ENCODE measurements around the gene TTC8. TPM values are rescaled to one million over a fixed set of nuclear protein-coding genes. Genes with fewer than 3 reads are reported as not detected.
"Not testable (repeated sequence)": the region's sequence is repeated elsewhere in the genome, so short reads cannot be mapped to it uniquely, and the experiment has no call there.

TTC8 gene
- polyA plus RNA-seq, 3 donors, result 32.0 to 47.1 (median 41.8) TPM

DNA sequence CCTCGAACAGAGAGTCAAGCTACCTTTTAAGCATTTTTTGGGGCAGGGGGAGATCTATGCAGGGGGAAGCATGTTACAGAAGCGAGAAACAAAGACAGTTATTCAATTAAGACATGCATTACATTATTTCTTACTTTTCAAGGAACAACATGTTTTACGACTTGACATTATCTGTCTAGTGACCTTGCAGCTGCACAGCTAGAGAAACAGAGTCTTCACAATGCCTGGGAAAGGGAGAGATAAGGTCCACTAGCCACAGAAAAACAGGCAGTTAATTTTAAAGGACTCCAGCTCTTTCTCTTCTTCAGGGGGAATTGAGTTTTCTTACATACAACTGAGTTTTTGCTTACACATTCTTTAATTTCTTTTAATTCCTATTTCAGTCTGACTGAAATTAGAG is 4.8 kb upstream of the TTC8 start:
- not testable (repeated sequence) for DNase-seq

DNA sequence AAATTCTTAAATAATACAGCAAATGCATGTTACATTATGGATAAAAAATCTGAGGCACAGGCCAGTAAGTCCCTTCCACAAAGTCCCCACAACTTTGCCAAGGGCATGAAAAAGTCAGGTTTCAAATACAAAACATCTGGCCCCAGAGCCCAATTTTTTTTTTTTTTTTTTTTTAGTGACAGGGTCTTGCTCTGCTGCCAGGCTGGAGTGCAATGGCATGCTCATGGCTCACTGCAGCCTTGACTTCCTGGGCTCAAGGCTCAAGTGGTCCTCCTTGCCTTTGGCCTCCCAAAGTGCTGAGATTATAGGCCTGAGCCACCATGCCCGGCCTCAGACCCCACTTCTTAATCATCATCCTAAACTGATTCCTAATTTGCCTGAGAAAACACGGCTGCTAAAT is 3.1 kb upstream of the TTC8 start:
- DNase-seq, result no peak

DNA sequence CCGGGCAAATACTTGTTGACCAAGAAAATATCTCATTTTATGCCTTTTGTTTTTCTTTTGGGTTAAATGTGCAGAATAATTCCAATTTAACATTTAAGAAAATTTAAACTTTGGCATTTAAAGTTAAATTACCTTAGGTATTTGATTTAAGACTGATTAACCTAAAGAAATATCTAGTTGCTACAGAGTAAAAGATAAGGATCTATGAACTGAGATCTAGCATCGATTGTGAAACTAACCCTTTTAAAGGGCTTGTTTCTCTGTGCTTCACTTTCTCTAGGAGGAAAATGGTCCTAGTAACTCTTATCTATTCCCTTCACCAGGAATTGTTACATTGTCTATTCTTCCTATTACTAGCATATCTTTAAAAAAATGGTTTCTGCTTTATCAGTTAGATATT is 2.6 kb upstream of the TTC8 start:
- no peak for DNase-seq

DNA sequence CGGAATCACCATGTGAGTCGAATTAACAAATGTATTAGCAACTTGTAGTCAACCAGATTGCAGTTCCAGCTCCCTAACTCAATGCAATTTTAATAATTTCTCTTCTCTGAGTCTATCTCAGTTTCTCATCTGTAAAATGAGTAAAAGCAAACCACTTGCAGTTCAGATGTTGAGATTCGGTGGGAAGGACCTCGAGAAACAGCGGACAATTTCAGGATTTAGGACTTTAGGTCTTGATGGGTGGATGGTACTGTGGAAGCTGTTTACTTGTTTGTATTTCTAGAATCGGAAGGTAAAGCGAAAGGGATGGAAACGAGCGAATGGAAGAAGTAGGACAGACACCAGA is 510 bp upstream of the TTC8 start:
- DNase-seq, result no peak

DNA sequence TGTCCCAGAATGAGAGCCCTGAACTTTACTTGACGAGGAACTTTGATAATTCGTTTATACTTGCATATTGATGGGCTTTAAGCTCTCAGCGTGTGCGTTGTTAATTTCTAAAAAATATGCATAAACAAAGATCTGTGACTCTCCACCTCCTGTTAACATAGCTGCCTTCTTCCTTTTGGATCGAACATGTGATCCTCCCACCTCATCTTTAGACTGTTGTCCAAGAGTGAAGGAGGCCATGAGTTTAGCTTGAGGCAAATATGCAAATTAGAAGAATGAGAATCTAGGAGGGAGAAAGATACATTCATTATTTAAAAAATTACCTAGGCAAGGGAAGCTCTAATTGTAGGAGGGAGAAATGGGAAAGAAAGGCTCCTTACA is 617 bp downstream of the TTC8 start:
- peak; percentile 12 for DNase-seq

DNA sequence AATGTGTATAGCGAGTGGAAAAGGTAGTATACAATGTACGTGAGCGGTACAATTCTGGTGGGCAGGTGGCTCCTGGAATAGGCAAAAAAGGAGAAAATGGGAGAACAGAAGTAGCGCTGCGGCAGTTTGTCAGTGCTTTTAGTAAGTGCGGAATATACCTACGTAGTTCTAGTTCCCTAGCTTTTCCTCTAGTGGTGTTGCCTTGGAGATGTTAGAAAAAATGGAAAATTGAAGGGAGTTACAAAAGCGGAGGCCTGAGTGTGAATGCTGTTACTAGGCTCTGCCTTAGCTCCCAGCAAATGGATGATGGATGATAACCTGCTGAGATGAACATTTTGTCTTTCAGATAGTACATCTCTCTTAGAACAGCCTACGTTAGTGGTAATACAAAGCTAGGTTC is 1.1 kb downstream of the TTC8 start:
- DNase-seq, result no peak

DNA sequence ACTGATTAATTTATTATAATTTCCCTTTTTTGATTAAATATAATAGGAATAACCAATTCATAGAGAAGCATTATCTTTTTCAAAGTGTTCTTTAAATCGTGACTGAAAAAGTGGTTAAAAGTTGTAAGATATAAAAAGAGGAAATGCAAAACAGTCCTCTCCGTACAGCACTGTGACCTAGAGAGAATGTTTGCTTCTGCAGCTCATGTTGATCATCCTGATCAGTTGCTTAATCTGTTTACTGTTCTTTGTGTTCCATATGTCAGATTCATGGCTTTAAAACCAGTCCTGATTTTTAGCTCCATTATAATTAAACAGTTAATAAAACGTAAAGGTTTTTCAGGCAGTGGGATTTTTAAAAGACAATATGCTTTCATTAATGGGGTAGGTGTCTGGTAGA is 4.7 kb downstream of the TTC8 start:
- DNase-seq, result no peak

DNA sequence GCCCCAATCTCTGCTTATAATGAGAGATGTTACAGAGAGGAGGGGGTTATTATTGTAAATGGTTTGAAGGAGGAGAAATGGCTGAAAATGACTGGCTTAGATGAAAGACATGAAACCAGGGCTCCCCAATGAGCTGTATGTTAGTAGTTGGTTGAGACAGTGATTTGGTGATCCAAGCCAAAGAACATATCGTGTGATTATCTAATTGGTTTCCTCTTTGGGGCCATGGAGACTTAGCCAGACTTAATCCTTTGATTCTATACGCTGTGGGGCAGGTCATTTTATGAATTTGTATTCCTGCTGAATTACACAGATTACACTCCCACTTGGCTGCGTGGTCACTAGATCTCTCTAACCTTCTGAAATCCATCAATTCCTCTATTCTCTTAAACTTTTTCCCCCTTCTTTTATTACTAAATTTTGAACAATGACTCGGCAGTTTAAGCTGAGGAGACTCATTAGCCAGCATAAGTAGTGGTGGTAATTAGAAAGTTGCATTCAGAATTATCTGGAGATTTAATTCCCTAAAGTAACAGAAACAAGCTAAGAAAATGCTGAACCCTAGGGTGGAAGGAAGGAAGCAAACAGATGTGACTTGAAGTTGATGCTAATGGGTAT is 5.3 kb downstream of the TTC8 start:
- no peak for DNase-seq

DNA sequence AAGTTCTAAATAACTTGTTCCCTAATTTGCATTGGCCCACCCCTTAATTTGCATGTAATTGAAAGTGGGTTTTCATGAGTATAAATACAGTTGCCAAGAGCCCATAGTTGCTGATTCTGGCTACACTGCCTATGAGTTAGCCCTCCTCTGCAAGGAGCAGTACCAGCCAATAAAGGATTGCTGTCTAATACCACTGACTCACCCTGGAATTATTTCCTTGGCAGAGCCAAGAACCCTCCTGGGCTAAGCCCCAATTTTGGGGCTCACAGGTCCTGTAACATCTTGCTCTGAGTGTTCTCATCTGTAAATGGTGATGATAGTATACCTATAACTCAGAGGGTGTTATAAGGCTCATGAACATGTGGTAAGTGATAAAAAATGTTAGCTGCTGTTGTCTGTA is 6.8 kb downstream of the TTC8 start:
- DNase-seq, result no peak

DNA sequence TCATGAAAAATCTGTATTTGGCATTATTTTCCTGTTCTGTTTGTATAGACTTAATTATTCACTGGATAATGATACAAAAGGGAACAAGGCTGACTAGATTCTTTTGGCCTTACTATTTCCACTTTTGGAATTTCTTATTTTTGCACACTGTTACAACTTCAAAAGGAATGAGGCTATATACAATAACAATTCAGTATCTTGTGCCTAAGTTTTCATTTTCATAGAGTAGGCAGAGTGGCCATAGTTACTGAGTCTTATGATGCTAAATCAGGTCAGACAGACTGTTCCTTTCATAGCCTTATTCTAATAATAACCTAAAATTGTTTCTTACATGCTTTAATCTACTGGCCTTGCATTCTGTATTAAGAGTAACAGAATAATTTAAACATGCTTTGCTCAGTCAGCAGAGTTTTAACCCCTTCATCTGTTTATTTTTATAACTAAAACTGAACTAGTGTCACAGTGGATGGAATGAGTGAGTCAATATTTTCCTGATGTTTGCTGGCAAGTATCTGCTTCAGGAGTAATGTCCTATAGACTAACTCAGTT is 10.5 kb downstream of the TTC8 start:
- no peak for DNase-seq

DNA sequence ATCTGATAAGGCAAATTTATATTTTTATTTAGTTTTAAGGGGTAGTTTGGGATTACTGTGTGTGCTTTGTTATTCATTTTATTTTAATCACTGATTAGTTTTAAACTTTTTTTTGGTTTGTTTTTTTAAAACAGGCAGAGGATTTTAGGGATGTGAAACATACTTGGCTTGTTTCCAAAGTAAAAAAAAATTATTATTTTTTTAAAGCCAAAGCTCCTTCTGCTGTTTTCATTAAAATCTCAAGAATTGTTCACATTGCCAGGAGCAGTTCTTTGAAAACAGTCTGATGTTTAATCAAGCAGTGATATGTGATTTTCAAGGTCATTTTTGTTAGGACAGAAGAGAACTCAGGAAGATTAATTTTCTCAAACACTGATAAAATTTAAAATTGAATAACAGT is 11.2 kb downstream of the TTC8 start:
- DNase-seq, result no peak

DNA sequence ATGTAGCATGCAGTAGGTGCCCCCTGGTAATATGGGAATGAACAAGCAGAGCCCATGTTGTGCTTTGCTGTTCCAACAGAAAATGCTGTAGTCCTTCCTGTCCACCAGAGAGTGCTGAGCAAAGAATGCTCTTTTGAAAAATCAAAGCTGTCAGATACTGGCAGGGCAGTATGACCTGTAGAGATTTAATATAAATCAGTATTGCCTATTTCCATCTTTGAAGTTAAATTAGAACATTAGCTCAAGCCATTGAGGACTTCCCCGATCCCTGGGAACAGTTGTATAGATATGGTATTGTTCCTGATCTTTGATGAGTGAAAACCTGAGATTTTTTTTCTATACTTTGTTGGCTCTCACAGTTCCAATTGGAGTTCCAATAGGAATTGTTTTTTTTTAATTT is 13.0 kb downstream of the TTC8 start:
- no peak for DNase-seq

DNA sequence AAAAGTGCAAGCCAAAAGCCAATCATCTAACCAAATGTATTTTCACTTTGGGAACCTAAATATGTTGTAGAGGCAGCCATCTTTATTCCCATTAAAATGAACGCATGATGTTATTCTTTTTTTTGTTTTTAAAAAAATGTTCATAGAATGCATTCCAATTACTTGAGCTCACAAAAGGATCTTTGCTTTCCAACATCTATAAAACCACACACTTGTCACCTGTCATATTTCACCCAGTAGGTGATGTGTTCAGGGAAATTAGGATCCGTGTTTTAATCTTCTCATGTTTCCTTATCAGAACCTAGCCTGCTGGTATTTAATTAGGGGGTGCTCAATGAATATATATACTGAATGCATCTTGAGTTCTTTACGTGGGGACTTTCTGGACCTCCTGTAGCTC is 13.6 kb downstream of the TTC8 start:
- DNase-seq, result no peak

DNA sequence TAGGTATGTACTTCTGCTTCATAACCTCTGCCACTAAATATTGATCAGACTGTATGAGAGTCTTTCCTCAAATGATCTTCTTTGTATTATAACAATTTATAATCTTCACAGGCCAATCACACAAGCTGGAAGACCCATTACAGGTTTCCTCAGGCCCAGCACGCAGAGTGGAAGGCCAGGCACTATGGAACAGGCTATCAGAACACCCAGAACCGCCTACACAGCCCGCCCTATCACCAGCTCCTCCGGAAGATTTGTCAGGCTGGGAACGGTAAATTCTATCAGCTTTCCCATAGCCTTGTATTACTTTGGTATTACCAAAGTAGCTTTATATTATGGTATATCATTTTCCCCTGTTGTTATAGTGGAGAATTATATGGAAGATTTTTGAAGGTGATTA is 16.5 kb downstream of the TTC8 start:
- DNase-seq, result no peak

DNA sequence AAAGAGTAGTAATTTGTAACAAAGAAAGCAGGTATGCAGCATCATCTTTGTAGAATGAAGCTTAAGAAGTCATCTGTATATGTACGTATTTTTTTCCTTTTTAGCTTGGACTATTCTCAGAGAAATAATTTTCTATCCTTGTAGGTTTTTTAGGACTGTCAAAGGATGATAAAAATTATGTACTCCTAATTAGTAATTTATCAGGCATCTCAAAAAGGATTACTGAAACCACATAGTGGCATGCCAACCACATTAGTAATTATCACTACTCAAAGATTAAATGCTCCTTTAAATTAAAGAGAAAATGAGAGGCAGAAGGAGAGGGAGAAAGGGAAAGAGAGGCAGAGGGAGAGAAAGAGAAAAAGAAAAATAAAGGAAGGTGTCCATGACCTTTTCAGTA is 17.3 kb downstream of the TTC8 start:
- no peak for DNase-seq

DNA sequence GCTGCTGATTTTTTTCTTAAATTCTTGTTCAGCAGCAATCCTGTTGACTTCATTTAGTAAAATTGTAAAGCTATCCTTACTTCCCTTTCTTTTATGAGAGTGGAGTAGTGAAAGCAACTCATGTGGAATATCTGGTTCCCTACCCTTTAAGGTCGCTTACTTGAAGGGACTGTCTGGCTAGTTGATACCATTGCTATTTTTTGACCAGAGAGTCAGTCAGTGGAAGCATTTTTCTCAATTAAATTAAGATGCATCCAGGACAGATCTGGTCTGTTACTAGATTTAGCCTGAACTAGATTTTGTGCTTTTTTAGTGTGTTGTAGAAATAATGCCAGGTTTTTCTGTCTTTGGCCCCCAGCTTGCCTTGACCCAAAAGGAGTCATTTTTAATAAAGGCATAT is 18.0 kb downstream of the TTC8 start:
- no peak for DNase-seq

DNA sequence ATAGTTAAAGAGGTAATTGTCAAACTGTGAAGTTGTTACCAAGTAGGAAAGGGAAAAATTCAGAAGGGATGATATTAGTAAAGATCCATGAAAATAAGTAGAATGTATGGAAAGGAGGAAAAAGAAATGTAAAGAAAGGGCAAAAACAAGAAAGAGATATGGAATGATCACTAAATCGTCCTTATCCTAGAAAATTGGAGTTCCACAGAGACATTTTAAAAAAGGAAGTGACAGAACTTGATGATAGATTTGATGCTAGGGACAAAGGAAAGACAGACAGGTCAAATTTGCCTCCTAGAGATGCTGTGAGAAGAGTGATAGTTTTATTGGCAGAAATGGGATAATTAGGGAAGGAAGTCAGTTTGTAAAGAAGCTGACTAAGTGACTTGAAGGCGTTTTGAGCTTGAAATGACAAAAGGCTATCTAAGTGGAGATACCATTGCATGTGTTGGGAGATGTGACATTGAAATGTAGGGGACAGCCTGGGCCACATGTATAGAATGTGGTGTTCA is 20.6 kb downstream of the TTC8 start:
- DNase-seq, result no peak

DNA sequence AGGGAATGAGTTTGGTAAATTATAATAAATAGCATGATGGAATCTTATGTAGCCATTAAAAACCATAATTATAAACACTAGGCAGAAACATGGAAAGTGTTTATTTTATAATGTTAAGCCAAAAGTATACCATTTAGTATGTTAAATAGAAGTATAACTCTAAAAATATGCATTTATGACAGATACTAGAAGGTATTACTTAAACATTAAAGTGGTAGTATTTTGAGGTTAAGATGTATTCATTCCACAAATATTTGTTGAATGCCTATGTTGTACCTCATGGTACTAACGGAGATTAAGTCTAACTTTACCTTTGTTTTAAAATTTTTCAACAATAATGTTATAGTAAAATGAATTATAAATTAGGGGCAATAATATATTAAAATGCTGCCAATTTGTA is 24.1 kb downstream of the TTC8 start:
- no peak for DNase-seq

DNA sequence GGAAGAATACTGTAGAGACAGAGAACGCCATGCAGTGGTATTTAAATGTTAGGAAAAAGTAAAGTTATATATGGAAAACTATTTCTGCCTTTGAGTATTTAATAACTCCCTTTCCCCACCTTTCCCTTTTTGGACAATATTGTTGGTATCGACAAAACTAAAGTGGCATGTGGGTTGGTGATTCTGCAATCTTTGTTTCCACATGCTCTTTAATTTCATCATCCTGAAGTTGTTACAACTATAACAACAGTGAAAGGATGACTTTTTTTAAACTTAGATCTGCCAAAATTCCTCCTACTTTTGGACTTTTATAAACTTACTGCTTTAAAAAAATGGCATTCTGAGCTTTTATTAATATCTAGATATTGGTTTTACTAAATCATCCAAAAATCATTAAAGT is 25.3 kb downstream of the TTC8 start:
- DNase-seq, result no peak

DNA sequence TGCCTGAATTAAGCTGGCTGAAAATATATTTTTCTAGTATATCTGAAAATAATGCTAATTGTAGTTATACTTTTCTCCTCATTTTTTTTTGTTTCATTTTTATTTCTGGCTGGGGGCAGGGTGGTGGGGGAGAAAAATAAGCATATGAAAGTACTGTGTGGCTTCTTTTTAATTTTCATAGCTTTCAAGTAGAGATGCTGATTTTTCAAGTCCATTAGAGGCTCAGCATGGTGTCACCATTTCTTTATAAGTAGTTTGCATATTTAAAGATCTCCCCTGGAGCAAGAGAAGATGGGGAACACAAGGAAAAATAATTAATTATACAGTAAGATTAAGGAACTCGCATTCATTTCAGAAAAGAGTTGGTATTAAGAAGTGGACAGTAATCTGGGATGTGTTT is 27.1 kb downstream of the TTC8 start:
- no peak for DNase-seq

DNA sequence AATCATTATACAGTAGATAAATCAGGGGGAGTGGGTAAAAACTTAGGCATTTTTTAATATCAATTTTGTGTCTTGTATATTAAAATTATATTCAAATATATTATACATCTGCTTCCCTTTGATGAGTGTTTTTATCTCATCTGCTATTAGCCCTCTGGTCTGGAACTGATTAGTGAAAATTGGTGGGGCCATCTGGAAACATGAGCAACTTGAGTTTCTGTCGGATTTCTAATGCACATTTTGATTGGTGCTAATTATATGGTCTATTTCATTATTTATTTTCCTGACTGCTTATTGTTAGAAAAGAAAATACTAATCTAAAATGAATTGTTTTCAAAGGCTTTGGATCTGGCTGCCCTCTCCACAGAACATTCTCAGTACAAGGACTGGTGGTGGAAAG is 28.2 kb downstream of the TTC8 start:
- no peak for DNase-seq

DNA sequence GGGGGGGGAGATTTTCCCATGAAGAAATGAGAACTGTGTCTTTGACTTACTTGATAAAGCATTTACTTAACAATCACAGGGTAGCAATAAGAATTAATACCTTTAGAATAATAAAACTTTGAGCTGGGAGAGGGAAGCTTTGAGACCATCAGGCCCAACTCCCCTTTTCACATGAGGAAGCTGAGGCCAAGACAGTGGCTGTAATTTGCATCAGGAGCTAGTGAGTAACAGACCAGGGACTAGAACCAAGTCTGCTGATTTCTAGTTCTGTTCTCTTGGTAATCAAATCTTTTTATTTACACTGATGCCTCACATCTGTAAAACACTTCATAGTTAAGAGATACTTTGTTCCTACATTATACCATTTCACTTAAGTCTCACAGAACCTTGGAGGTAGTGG is 28.7 kb downstream of the TTC8 start:
- DNase-seq, result no peak

DNA sequence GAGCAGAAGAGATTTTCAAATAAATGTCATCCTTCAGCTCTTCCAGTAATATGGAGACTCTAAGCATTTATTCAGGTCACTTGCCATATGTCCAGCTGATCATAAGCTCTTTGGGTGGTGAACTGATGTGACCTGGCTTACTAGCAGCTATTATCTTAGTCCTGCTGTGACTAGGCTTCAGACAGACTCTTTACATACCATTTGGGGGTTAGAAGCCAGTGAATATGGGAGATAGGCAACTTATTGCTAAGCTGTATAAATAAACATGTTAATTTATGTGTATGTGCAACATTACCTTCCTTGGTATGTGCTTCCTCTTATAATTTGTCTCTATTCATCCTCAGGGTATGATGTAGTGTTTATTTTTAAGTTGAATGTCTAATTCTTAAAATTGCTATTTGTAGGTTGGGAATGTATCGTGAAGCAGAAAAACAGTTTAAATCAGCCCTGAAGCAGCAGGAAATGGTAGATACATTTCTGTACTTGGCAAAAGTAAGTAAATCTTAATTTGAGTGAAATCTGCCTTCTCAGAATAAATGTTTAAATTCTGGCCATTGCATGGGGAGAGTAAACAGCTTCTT is 32.4 kb downstream of the TTC8 start:
- no peak for DNase-seq

DNA sequence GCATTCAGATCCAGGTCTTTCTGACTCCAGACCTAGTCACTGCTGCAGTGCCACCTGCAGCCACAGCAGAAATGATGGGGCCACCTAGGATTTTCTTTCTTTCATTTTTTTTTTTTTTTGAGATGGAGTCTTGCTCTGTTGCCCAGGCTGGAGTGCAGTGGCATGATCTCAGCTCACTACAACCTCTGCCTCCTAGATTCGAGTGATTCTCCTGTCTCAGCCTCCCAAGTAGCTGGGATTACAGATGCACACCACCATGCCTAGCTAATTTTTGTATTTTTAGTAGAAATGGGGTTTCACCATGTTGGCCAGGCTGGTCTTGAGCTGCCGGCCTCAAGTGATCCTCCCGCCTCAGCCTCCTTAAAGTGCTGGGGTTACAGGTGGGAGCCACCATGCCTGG is 33.4 kb downstream of the TTC8 start:
- not testable (repeated sequence) for DNase-seq
